WI38 (cell line): ENCODE data around the gene SPATA21.
A peak's percentile ranks its signal among the peaks of the same experiment; 100 is the strongest.

Experiments
- H3K4me3 ChIP-seq: 2 replicates; pipeline ENCODE4 v1.5.1; 2011; ENCODE audit warnings: low read depth, mild to moderate bottlenecking, control low read depth, low read length
- TF ChIP-seq, protein P1 (sequence below): IDR thresholded peaks from 2 replicates; pipeline ENCODE4 v1.5.1; 2012; ENCODE audit warnings: low read depth, mild to moderate bottlenecking, control low read depth, low read length

The SPATA21 gene

DNA sequence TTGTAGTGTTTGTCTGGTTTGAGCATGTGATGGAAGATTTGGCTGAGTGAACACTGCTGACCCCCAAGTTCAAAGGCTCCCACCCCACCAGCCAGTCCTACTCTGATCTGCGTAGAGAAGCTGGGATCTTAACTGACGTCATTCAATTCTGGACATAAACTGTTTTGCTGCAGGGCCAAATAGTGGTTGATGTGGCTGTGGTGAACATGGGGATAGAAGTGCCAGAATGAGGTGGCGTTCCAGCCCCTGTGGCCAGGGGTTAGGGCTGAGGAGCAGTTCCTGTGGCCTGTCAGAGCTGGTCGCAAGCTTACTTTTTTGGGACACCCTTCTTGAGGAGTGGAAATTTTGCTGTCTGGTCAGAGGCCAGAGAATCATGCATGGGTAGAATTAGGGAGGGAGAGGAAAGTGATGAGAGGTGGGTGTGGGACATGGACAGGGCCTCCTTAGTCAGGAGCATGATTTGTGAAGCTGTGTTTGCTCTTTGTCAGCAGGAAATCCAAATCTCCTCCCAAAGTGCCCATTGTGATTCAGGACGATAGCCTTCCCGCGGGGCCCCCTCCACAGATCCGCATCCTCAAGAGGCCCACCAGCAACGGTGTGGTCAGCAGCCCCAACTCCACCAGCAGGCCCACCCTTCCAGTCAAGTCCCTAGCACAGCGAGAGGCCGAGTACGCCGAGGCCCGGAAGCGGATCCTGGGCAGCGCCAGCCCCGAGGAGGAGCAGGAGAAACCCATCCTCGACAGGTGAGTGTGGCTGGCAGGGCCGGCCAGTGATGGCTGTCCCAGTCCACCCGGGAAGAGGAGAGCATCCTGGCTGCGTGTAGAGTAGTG, 44.3 kb downstream of the SPATA21 start:
- TF ChIP-seq, protein P1, sequence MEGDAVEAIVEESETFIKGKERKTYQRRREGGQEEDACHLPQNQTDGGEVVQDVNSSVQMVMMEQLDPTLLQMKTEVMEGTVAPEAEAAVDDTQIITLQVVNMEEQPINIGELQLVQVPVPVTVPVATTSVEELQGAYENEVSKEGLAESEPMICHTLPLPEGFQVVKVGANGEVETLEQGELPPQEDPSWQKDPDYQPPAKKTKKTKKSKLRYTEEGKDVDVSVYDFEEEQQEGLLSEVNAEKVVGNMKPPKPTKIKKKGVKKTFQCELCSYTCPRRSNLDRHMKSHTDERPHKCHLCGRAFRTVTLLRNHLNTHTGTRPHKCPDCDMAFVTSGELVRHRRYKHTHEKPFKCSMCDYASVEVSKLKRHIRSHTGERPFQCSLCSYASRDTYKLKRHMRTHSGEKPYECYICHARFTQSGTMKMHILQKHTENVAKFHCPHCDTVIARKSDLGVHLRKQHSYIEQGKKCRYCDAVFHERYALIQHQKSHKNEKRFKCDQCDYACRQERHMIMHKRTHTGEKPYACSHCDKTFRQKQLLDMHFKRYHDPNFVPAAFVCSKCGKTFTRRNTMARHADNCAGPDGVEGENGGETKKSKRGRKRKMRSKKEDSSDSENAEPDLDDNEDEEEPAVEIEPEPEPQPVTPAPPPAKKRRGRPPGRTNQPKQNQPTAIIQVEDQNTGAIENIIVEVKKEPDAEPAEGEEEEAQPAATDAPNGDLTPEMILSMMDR = no peak
- H3K4me3 ChIP-seq = no peak overlapping the region

DNA sequence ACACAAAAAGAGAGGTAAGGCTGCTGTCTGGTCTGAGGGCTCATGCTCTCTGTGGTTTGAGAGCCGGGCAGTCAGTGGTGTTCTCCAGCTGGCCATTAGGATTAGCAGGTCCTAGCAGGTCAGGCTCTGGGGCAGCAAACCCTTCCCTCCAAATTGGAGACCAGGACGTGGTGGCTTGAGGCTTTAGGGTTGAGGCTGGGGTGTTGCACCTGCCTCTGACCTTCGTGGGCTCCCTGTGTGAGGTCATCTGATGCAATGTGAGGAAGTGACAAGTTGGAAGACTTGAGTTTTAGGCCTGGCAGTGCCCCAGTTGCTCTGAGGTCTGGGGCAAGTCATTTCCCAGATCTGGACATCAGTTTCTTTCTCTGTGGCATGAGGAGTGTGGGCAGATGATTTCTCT, 45.8 kb downstream of the SPATA21 start:
- TF ChIP-seq, protein P1 = no peak
- H3K4me3 ChIP-seq = no peak overlapping the region

DNA sequence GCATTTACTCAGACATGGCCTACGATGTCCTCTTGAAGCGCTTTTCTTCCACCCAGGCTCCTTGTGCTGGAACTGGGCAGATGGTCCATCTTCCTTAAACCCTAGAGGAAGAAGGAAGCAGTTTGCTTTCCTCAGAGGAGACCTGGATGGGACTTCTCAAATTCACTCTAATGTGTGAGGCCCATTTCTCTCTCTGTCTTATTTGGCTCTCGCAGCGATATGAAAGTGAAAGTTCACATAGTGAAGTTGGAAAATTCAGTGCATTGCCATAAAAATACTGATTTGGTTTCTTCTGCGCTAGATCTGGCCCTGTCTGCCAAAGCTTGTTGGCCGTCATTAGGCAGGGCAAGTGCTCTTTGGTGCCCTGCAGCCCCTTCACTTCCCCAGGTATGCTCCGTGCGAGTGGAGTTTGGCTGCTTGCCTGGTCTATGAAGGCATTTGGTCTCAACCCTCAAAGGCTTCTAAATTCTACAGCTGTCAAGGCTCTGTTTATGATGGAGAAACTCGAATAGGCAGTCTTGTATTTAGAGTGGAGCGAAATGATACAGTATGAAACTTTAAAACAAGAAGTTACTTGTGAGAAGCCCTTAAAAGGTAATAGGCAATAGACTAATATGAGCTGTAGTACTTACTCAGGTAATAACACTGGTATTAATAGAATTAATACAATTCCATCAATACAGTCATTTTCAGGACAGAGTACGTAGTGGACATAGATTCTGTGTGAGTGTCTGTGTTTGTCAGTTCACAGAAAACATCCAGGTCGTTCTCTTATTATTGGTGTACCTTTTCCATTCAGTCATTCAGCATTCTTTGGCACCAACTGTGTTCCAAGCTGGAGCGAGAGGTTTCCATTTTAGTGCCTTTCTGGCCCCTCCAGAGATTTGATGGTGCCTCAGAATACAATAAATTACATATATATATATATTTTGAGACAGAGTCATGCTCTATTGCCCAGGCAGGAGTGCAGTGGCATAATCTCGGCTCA, 49.7 kb downstream of the SPATA21 start:
- TF ChIP-seq, protein P1 = no peak
- H3K4me3 ChIP-seq = peak overlapping the region; percentile 63

DNA sequence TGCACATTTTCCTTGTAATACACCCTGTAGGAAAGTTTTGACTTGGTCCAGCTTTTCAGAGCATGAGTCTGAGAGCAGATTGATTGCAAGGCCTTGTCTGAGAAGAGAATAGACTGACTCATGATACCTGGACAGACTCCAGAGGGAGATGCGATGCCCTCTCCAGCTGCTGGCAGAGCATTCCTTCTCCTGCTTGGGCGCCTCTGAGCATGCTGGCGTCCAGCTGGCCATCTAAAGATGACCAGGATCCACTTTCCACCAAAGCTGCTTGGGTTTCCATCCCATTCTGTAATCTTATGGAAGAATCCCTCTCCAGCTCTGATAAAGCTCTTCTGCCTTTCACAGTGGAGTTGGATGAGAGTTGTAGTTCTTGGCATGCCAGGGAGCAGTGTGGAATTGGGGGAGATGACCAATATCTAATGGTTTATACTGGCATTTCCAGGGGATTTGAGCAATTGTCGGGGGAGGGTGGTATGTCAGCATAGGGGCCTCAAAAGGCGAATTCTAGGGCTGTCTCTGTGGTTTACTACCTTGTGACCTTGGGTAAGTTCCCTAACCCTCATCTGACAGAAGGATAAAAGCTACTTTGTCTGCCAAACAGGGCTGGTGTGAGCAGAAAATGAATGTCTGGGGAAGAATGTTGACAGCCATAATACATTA, 50.6 kb downstream of the SPATA21 start:
- H3K4me3 ChIP-seq = peak overlapping the region; percentile 63
- TF ChIP-seq, protein P1 = no peak

DNA sequence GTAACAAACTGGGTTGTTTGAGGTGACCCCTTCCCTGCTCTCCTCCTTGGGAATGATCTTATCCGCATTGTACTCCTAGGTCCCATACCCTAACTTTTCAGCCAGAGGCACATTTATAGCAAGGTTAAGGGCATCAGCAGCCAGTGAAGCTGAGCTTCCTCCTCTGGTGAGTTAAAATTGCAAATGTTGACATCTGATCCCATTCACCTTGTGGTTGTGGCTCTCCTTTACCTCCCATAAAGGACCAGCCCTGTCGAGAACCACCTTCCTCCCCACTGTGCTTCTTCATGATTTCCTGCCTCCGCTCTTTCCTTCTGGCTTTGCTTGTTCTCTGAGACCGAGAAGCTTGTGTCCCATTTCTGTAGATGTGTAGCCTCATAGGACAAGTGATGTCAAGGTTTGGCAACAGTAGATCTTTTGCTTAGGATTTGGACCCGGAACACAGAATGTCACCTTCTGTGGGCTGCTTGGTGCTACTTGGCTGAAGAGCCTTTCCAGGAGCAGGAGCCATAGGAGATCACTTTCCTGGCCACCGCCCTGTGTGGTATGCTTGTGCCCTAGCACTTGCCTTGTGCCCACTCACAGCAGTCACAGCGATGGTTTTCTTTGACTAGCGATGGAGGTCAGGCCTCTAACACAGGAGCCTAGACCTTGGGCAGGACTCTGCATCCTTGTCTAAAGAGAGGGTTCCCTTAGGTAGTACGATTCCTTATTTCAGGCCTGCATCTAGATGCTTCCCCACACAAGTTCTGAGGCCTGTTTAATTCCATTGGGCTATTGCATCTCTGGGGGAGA, 51.4 kb downstream of the SPATA21 start:
- TF ChIP-seq, protein P1 = no peak
- no peak overlapping the region for H3K4me3 ChIP-seq

DNA sequence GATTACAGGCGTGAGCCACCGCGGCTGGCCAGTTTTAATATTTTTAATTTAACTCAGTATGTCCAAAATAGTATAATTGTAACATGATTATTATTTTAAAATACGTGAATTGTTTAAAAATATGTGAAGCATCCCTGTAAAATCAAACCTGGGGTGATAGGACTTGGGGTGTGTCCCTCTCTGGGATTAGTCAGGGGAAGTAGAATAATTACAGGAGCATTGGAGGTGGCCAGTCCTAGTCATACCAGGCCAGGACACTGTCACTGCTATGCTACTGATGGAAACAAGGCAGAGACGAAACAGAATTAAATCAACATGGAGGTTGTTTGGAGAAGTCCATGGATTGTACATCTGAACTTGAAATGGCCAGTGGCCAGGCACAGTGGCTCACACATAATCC, 53.3 kb downstream of the SPATA21 start:
- TF ChIP-seq, protein P1 = no peak
- no peak overlapping the region for H3K4me3 ChIP-seq
